B cell (primary cell): ENCODE results near the gene LAGE3. TPM values are rescaled to one million over a fixed set of nuclear protein-coding genes. Genes with fewer than 3 reads are reported as not detected.

Experiments used
- ATAC-seq: fragments of 200-7000 bp; cut with Tn5 transposase; one replicate; pipeline ENCODE4 v1.10.0; 2021; ENCODE audit warnings: low read depth, mild to moderate bottlenecking, moderate number of reproducible peaks, moderate library complexity
- CTCF ChIA-PET: fragments of 350-600 bp; sonication (Branson Sonifier 250); formaldehyde crosslinking; loops from one replicate; lab custom pipeline; 2021; ENCODE audit warnings: antibody characterized with exemption, inconsistent platforms; lab: Charles Lee
- POLR2A ChIA-PET: fragments of 350-600 bp; sonication (Branson Sonifier 250); formaldehyde crosslinking; loops from one replicate; lab custom pipeline; 2021; ENCODE audit warnings: antibody characterized with exemption; lab: Charles Lee
- DNase-seq: peaks from one replicate; pipeline ENCODE4 v3.0.0; 2013
- H2AFZ ChIP-seq: 2 replicates; pipeline ENCODE4 v1.6.1; 2012; ENCODE audit warnings: mild to moderate bottlenecking, low read depth, low read length; ENCODE audit not compliant: insufficient read depth, poor library complexity, severe bottlenecking
- H3K27ac ChIP-seq, 2 donors: 1 replicate in 1 of 2; 2 replicates in 1 of 2; pipeline ENCODE4 v1.5.1; 2012 to 2013; ENCODE audit warnings: low read length in 2 of 2, mild to moderate bottlenecking in 2 of 2, moderate library complexity in 1 of 2
- H3K27me3 ChIP-seq, 4 experiments: fragments of 200-600 bp in 1 of 4; sonication (generic) in 1 of 4; replicated peaks in 1 of 4; 1 replicate in 2 of 4; 2 replicates in 2 of 4; pipeline versions ENCODE4 v1.6.1 to v1.7.0; 2013 to 2016; ENCODE audit warnings: low read length in 3 of 4, mild to moderate bottlenecking in 2 of 4, mixed read lengths in 1 of 4, moderate library complexity in 1 of 4; ENCODE audit not compliant: insufficient read depth in 4 of 4, control insufficient read depth in 3 of 4; ENCODE audit errors: control extremely low read depth in 1 of 4
- H3K36me3 ChIP-seq, 2 experiments: replicated peaks in 1 of 2; 1 replicate in 1 of 2; 2 replicates in 1 of 2; pipeline versions ENCODE4 v1.6.1 to v1.7.1; 2013; ENCODE audit warnings: low read length in 1 of 2; ENCODE audit not compliant: insufficient read depth in 2 of 2, control insufficient read depth in 1 of 2; ENCODE audit errors: control extremely low read depth in 1 of 2, extremely low read depth in 1 of 2
- H3K4me1 ChIP-seq, 2 donors: fragments of 200-600 bp in 1 of 2; sonication (generic) in 1 of 2; 1 replicate in 1 of 2; 2 replicates in 1 of 2; pipeline versions ENCODE4 v1.5.1 to v1.6.1; 2013 to 2017; ENCODE audit warnings: low read length in 2 of 2; ENCODE audit not compliant: control insufficient read depth in 2 of 2, insufficient read depth in 2 of 2
- H3K4me2 ChIP-seq: replicated peaks from 2 replicates; pipeline ENCODE3; 2012; ENCODE audit warnings: mild to moderate bottlenecking, low read depth, low read length; ENCODE audit not compliant: poor library complexity, severe bottlenecking
- H3K4me3 ChIP-seq, 5 experiments: fragments of 200-600 bp in 1 of 5; sonication (generic) in 1 of 5; 1 replicate in 3 of 5; 2 replicates in 2 of 5; pipeline versions ENCODE4 v1.5.1 to v1.7.0; 2011 to 2016; ENCODE audit warnings: low read length in 4 of 5, mild to moderate bottlenecking in 4 of 5, low read depth in 2 of 5, control low read depth in 1 of 5, moderate library complexity in 1 of 5; ENCODE audit not compliant: insufficient read depth in 1 of 5; ENCODE audit errors: control extremely low read depth in 1 of 5, extremely low read depth in 1 of 5
- H3K79me2 ChIP-seq: fragments of 200-600 bp; sonication (generic); one replicate; pipeline ENCODE4 v1.6.0; 2016; ENCODE audit warnings: low read length; ENCODE audit not compliant: control insufficient read depth, insufficient read depth
- H3K9ac ChIP-seq: fragments of 200-600 bp; sonication (generic); 2 replicates; pipeline ENCODE4 v1.6.1; 2017; ENCODE audit warnings: mild to moderate bottlenecking, low read length, moderate library complexity
- H3K9me3 ChIP-seq, 3 donors: one replicate each; pipeline versions ENCODE4 v1.6.1 to v1.7.1; 2013; ENCODE audit warnings: low read length in 2 of 3; ENCODE audit not compliant: control insufficient read depth in 2 of 3, insufficient read depth in 1 of 3; ENCODE audit errors: control extremely low read depth in 1 of 3
- H4K20me1 ChIP-seq: 2 replicates; pipeline ENCODE4 v1.6.0; 2012; ENCODE audit warnings: mild to moderate bottlenecking, low read length; ENCODE audit not compliant: insufficient read depth, control insufficient read depth, poor library complexity, severe bottlenecking
- H3K27ac Mint-ChIP-seq: one replicate; pipeline ENCODE4 v1.8.0; 2021; ENCODE audit warnings: mixed read lengths
- H3K27me3 Mint-ChIP-seq: one replicate; pipeline ENCODE4 v1.8.0; 2021; ENCODE audit warnings: mixed read lengths
- H3K4me1 Mint-ChIP-seq: one replicate; pipeline ENCODE4 v1.8.0; 2021; ENCODE audit warnings: mixed read lengths
- H3K4me3 Mint-ChIP-seq: one replicate; pipeline ENCODE4 v1.8.0; 2021; ENCODE audit warnings: mixed read lengths
- H3K9me3 Mint-ChIP-seq: one replicate; pipeline ENCODE4 v1.8.0; 2022; ENCODE audit warnings: mixed read lengths; ENCODE audit not compliant: insufficient read depth
- EZH2 ChIP-seq: IDR thresholded peaks from 2 replicates; pipeline ENCODE4 v1.6.1; 2012; ENCODE audit warnings: borderline replicate concordance, low read depth, mild to moderate bottlenecking, moderate library complexity, low read length; ENCODE audit not compliant: insufficient read depth, poor library complexity, severe bottlenecking
- WGBS: methylation state at CpG from one replicate; pipeline ENCODE4 v1.1.5; 2013; ENCODE audit warnings: missing lambda C conversion rate; ENCODE audit not compliant: insufficient coverage; 5-methylcytosine and 5-hydroxymethylcytosine counted together
- intact Hi-C: fragments of 100-400 bp; cut with micrococcal nuclease; formaldehyde crosslinking; loops from one replicate; pipeline ENCODE4 v1.10.0; 2022
- polyA plus RNA-seq: library from polyadenylated mRNA; depleted of rRNA; stranded (reverse); fragments of >200 nt; gene quantifications from 2 replicates; pipeline ENCODE4 v1.2.3, GENCODE V29; 2012
- total RNA-seq, 2 donors: library from RNA; stranded (reverse); fragments of 120-200 nt in 1 of 2; gene quantifications; 1 replicate in 1 of 2; 2 replicates in 1 of 2; pipeline versions ENCODE4 v1.2.3 to v1.2.4, GENCODE V29; 2013 to 2022
- TF ChIP-seq, protein P1 (sequence below): fragments of 200-600 bp; IDR thresholded peaks from one replicate; pipeline ENCODE4 v1.8.0; 2022; ENCODE audit warnings: antibody characterized with exemption, mild to moderate bottlenecking

Gene LAGE3
- total and polyA plus RNA-seq, 2 donors (not counting 1 experiment from before 2014, with no cell fraction given): 17.0 to 19.9 TPM

DNA sequence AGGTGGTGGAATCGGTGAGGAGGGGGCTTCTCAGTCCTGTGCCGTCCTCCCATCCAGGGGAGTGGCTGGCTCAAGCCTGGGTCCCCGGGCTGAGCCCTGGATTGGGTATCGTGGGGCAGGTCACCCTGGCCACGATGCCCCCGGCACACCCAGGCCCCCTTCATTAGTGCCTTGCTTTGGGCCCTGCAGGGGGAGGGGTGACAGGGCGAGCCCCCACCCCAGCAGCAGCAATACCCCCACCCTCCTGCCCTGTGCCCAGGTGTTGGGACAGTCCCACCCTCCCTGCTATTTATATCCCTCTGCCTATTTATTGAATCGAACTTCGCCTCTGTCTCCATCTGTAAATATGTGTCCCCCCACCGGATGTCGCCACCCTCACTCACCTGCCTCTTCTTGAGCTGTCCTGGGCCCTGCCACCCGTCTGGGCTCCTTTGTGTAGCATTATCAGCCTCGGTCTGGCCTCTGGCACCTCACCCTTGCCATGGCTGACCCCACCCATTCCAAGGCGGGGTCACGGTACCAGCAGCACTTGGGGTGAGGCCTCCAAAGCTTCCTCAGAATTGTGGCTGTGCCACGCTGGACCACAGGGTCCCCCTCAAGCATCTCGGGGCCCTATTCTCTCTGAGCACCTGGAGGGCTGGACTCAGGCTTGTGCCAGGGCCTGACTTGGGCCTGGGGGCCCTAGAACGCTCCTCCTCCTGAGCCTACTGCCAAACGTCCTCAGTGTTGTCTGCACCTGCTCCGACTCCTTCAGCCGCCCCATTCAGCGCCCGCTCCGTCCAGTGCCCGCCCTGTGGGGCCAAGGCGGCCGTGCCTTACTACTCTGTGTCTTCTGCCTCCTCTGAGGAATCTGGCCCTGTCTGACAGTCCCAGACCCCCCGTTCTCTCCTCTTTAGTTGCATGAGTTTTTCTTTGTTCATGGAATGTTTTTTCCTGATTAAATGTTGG is 6.1 kb downstream of the LAGE3 start:
- Histone ChIP-seq H3K4me2 (no peak overlapping the region), H3K4me1 (peaks cover 0 to 3% of the 10 kb centered on the region in 2 donors), H3K36me3 (peaks cover 0 to 18% of the 10 kb centered on the region in 2 experiments), H3K27me3 (no peaks in the 10 kb centered on the region), H2AFZ (no peak overlapping the region), H3K9ac (no peak overlapping the region), H3K4me3 (no peak overlapping the region), H3K27ac (no peak overlapping the region), H3K9me3 (no peaks in the 10 kb centered on the region), H4K20me1 (no peaks in the 10 kb centered on the region), H3K79me2 (no peaks in the 10 kb centered on the region)
- H3K9me3 Mint-ChIP-seq: no peaks in the 10 kb centered on the region
- intact Hi-C loops: no loop called here
- ATAC-seq: no peak
- ChIA-PET CTCF (no interaction called here), POLR2A (no interaction called here)
- DNase-seq: no peak
- peaks cover 2% of the 10 kb centered on the region for H3K4me1 Mint-ChIP-seq
- TF ChIP-seq EZH2: no peak
- TF ChIP-seq, protein P1, sequence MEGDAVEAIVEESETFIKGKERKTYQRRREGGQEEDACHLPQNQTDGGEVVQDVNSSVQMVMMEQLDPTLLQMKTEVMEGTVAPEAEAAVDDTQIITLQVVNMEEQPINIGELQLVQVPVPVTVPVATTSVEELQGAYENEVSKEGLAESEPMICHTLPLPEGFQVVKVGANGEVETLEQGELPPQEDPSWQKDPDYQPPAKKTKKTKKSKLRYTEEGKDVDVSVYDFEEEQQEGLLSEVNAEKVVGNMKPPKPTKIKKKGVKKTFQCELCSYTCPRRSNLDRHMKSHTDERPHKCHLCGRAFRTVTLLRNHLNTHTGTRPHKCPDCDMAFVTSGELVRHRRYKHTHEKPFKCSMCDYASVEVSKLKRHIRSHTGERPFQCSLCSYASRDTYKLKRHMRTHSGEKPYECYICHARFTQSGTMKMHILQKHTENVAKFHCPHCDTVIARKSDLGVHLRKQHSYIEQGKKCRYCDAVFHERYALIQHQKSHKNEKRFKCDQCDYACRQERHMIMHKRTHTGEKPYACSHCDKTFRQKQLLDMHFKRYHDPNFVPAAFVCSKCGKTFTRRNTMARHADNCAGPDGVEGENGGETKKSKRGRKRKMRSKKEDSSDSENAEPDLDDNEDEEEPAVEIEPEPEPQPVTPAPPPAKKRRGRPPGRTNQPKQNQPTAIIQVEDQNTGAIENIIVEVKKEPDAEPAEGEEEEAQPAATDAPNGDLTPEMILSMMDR: no peak
- H3K4me3 Mint-ChIP-seq: no peak overlapping the region
- H3K27me3 Mint-ChIP-seq: no peaks in the 10 kb centered on the region
- no peak overlapping the region for H3K27ac Mint-ChIP-seq
- 83% methylated on average over 17 of the region's 28 CpGs for WGBS
